ENCODE measurements around the gene BLTP3A.
"Not testable (repeated sequence)": the region's sequence is repeated elsewhere in the genome, so short reads cannot be mapped to it uniquely, and the experiment has no call there.

The BLTP3A gene, protein sequence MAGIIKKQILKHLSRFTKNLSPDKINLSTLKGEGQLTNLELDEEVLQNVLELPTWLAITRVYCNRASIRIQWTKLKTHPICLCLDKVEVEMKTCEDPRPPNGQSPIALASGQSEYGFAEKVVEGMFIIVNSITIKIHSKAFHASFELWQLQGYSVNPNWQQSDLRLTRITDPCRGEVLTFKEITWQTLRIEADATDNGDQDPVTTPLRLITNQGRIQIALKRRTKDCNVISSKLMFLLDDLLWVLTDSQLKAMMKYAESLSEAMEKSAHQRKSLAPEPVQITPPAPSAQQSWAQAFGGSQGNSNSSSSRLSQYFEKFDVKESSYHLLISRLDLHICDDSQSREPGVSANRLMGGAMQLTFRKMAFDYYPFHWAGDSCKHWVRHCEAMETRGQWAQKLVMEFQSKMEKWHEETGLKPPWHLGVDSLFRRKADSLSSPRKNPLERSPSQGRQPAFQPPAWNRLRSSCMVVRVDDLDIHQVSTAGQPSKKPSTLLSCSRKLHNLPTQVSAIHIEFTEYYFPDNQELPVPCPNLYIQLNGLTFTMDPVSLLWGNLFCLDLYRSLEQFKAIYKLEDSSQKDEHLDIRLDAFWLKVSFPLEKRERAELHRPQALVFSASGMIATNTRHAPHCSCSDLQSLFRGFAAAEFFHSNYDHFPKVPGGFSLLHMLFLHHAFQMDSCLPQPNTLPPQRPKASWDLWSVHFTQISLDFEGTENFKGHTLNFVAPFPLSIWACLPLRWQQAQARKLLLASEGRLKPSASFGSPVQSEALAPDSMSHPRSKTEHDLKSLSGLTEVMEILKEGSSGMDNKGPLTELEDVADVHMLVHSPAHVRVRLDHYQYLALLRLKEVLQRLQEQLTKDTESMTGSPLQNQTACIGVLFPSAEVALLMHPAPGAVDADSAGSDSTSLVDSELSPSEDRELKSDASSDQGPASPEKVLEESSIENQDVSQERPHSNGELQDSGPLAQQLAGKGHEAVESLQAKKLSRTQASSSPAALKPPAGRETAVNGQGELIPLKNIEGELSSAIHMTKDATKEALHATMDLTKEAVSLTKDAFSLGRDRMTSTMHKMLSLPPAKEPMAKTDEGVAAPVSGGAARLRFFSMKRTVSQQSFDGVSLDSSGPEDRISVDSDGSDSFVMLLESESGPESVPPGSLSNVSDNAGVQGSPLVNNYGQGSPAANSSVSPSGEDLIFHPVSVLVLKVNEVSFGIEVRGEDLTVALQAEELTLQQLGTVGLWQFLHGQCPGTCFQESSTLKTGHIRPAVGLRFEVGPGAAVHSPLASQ (N-terminal part only)

DNA sequence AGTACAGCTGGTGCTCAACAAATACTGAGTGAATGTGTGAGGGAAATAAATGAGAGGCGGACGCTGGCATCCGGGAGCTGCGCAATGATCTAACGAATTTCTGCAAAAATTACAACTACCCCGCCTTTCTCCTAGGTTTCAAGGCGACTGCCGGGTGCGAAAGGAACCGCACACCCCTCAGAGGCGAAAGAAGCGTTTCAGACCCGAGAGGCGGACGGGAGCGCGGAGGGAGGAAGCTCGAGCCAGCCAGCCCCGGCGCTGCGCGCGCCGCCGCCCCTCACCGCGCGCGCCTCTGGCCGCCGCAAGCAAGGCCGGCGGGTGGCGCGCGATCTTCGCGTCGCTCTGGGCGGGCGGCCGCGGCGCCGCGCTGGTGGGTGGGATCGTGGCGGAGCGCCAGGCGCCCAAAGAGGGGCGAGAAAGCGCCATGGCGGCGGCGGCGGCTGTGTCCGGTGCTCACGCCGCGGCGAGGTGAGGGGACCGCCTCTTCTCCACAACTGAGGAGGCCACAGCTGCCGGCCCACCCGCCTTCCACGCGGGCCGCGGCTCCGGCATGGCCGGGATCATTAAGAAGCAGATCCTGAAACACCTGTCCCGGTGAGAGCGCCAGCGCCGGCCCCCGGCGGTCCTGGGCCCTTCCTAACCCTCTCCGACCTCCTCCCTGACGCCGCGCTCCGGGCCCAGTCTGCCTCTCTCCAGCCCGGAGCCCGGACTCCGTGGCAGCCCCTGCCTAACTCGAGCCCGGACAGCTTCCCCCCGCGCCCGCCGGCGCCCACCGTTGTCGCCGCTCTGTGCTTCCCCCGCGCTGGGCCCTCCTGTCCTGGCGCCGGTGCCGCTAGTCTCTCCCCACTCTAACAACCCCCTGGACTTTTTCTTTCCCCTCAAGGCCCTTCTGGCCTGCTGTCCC lies at the start of gene BLTP3A:
Gene BLTP3A (plus strand): TSS at position 383 of the 904 bp plus-strand sequence. CDS start 168 bp downstream, at position 551.
- DNase-seq (ENCODE audit: insufficient read length, low spot score) (peak; percentile 77), FAIRE-seq (peak; percentile 33)

DNA sequence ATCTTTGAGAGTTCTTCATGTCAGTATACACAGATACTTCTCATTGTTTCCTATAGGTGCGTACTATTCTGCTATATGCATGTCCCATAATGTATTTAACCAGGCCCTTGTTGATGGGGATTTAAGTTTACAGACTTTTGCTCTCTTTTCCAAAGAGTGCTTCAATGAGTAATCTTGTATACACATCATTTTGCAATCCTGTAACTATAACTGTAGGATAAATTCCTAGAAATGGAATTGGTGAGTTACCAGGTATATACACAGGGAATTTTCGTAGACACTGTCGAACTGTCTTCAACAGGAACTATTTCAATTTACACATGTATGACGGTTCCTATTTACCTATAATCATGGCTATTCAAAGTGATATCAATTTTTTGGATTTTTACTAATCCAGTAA lies 49.8 kb upstream of the BLTP3A start:
- DNase-seq (ENCODE audit: insufficient read length, low spot score) (no peak), FAIRE-seq (no peak)

DNA sequence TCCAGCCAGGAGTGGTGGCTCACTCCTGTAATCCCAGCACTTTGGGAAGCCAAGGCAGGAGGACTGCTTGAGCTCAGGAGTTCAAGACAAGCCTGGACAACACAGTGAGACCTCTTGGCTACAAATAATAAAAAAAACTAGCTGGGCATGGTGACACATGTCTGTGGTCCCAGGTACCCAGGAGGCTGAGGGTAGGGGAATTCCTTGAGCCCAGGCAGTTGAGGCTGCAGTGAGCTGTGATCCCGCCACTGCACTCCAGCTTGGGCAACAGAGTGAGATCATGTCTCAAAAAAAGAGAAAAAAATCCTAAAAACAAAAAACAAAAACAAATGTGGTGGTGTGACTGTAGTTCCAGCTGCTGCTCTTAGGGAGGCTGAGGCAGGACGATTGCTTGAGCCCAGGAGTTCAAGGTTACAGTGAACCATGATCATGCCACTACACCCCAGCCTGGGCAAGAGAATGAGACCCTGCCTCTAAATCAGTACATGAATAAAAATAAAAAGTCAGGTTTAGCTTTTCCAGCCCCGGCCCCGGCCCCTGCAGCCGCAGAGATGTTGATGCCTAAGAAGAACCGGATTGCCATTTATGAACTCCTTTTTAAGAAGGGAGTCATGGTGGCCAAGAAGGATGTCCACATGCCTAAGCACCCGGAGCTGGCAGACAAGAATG lies 48.1 kb upstream of the BLTP3A start:
- FAIRE-seq (no peak), DNase-seq (ENCODE audit: insufficient read length, low spot score) (no peak)

DNA sequence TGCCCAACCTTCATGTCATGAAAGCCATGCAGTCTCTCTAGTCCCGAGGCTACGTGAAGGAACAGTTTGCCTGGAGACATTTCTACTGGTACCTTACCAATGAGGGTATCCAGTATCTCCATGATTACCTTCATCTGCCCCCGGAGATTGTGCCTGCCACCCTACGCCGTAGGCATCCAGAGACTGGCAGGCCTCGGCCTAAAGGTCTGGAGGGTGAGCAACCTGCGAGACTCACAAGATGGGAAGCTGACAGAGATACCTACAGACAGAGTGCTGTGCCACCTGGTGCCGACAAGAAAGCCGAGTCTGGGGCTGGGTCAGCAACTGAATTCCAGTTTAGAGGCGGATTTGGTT lies 47.6 kb upstream of the BLTP3A start:
- DNase-seq (ENCODE audit: insufficient read length, low spot score); FAIRE-seq: not testable (repeated sequence)

DNA sequence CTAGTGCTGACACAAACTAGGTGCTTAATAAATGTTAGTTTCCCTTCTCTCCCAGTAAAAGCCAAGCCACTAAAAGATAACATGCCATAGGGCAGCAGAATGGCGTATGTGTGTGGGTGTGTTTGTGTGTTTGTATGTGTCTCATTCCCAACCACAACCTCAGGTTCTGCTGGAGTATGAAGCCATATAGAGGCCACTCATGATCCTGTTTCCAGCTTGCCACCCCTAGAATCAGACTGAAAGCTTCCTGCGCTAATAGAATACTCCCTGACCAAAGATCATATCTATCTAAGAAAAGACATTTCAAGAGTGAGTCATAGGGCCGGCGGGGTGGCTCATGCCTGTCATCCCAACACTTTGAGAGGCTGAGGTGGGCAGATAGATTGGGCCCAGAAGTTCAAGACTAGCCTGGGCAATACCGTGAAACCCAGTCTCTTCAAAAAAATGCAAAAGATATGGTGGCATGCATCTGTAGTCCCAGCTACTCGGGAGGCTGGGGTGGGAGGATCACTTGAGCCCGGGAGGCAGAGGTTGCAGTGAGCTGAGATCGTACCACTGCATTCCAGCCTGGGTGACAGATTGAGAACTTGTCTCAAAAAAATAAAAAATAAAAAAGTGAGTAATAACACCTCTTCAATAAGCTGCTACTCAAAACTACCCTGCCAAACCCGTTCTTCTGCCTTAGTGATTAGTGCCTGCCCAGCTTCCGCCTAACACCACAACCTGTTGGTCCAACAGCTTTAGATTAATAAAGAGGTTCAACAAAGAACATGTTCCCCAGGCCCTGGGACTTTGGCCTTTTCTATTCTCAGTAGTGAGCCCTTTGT lies 46.4 kb upstream of the BLTP3A start:
- DNase-seq (ENCODE audit: insufficient read length, low spot score): peak; percentile 66
- no peak for FAIRE-seq

DNA sequence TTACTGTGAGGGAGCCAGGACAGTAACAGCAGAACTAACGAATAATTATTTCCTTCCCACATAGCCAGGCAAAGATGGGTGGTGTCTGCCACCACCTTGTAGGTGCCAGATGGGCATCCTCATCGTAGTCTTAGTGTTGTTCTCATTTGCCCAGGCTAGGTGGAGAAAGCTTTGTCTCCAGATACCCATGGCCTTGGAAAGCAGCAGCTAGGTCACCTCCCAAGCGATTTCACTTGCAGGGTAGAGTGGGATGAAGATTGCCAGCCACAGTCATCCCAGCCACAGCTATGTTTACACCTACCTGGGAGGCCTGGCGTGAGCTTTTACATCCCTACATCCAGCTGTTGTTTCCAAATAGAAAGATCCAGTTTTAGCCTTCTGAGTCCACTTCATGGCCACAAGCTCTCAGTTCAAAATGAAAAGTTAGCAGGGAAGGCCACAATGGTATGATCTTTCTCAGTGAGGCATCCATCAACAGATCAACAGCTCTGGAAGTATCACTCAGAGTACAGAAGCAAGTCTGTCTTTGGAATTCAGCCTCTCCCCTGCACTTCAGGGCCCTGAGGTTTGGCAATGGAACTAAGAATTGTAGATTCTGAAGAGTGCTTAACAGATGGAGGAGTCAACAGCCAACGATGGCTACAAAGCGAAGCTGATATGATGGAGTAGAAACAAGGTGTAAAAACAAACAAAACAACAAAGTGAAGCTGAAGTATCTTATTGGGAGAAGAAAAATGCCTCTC lies 45.6 kb upstream of the BLTP3A start:
- FAIRE-seq: no peak
- DNase-seq (ENCODE audit: insufficient read length, low spot score): no peak

DNA sequence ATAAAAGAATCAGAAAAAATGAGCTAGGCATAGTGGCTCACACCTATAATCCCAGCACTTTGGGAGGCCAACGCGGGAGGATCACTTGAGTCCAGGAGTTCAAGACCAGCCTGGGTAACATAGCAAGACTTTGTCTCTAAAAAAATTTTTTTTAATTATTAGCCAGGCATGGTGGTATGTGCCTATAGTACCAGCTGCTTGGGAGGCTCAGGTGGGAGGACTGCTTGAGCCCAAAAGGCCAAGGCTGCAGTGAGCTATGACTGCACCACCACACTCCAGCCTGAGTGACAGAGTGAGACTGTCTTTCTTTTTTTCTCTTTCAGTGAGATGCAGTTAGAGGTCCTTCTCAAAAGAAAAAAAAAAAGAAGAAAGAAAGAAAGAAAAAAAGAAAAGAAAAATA lies 43.1 kb upstream of the BLTP3A start:
- no peak for DNase-seq (ENCODE audit: insufficient read length, low spot score)
- FAIRE-seq: no peak

DNA sequence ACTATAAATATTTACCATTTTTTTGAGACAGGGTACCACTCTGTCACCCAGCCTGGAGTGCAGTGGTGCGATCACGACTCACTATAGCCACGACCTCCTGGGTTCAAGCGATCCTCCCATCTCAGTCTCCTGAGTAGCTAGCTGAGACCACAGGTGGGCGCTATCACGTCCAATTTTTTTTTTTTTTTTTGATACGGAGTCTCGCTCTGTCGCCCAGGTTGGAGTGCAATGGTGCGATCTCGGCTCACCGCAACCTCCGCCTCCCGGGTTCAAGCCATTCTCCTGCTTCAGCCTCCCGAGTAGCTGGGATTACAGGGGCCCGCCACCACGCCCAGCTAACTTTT lies 35.4 kb upstream of the BLTP3A start:
- not testable (repeated sequence) for DNase-seq (ENCODE audit: insufficient read length, low spot score)

DNA sequence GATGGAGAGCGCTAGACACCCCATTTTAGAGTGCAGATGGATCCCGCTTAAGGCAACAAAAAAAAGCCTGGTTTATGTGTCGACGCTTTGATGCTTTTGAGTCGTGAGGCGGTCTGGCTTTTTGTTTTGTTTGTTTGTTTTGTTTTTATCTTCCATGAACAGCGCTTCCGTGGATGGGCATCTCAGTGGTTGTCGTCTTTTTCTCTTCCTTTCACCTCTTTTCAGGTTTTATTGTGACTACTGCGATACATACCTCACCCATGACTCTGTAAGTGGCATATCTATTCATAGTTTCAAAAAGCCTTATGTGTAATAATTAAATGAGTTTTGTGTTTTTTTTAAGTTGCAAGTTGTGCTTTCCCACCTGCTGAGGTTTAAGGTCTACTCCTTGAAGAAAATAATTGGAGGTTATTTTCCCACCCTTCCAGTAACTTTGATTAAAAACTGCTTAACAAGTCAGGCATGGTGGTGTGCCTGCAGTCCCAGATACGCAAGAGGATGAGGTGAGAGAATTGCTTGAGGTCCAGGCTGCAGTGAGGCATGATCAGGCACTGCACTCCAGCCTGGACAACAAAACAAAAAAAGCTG lies 34.1 kb upstream of the BLTP3A start:
- no peak for FAIRE-seq
- DNase-seq (ENCODE audit: insufficient read length, low spot score): no peak

More for the DNA sequence above, 35.4 kb upstream of the BLTP3A start:
- FAIRE-seq: not testable (repeated sequence)

DNA sequence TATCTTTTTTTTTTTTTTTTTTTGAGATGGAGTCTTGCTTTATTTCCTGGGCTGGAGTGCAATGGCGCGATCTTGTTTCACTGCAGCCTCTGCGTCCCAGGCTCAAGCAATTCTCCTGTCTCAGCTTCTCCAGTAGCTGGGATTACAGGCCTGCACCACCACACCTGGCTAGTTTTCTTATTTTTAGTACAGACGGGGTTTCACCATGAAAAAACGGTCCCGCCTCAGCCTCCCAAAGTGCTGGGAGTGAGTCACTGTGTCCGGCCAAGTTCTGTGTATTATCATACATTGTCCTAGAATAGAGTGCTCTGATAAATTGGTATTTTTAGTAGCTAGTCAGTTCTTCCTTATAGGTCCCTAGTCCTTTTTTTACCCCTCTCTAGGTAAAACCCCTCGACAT lies 31.8 kb upstream of the BLTP3A start:
- FAIRE-seq (no peak), DNase-seq (ENCODE audit: insufficient read length, low spot score) (no peak)

DNA sequence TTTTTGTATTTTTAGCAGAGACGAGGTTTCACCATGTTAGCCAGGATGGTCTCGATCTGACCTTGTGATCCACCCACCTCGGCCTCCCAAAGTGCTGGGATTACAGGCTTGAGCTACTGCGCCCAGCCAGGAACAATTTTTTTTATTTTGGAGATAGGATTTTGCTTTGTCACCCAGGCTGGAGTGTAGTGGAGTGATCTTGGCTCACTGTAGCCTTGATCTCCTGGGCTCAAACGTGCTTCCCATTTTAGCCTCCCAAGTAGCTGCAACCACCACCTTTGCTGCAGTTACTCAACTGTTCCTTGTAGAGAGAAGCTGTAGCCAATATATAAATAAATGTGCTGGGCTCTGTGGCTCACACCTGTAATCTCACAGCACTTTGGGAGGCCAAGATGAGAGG lies 30.2 kb upstream of the BLTP3A start:
- FAIRE-seq; DNase-seq (ENCODE audit: insufficient read length, low spot score): not testable (repeated sequence)

DNA sequence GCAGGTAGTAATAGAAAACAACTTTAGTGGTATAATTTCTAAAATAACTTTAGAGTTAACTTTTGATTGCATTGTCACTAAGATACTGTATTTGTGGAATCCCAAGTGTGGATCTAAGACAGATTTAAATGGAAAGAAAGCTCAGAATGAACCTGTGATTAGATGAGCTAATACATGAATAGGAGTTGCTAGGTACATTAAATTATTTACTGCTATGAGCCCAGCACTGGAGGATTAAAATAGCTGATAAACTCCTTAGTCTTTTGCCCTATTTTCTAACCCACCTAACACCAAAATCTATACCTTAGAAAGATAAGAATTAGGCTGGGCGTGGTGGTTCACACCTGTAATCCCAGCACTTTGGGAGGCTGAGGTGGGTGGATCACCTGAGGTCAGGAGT lies 23.7 kb upstream of the BLTP3A start:
- DNase-seq (ENCODE audit: insufficient read length, low spot score) (no peak), FAIRE-seq (no peak)

DNA sequence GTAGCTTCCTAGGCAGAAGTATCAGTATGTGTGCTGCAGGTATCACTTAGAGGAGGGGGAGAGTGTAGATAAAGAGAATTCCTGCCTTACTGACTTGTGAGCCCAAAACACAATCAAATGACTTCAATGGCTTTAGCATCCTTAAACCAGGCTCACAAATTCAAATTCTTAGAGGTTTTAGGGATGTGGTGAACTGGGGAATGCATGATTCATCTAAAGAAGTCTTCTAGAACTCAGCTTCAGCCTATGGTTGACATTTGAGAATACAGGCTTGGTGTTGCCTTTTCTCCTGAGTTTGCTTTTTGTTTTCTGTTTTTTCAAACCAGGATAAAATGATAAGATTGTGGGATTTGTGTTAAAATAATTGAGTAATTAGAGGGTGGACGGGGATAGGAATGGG lies 20.2 kb upstream of the BLTP3A start:
- FAIRE-seq (no peak), DNase-seq (ENCODE audit: insufficient read length, low spot score) (no peak)

DNA sequence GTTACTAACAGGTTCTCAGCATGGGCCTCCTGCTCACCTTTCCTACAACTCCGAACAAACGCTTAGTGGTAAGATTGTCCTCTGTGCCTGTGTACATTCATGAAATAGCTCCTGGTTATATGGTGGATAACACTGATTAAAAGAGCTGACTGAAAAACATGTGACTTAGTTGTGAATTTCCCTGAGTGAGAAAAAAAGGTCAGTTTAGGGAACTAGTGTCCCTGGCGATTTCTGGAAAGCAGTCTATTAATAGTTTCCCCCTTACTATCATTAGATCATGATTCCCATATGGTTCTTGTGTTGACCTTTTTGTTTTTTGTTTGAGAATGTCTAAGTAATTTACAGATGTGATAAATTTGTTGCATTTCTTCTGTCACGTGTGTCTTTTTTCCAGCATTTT lies 18.9 kb upstream of the BLTP3A start:
- FAIRE-seq (no peak), DNase-seq (ENCODE audit: insufficient read length, low spot score) (no peak)

DNA sequence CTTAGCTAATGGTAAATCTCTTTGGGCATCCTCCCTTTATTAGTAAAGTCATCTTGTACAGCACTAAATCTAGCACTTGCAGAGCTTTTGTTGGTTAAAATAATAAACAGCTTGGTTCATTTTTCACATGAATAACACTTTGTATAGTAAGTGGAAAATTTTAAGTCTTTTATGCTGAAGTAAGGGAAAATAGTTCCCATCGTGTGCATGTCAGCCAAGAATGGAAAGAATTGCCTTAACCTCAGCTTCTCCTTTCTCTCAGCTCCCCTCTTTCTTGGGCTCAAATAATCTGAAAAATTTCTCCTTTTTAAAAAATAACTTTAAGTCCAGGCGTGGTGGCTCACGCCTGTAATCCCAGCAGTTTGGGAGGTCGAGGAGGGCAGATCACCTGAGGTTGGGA lies 18.0 kb upstream of the BLTP3A start:
- no peak for DNase-seq (ENCODE audit: insufficient read length, low spot score)
- no peak for FAIRE-seq

DNA sequence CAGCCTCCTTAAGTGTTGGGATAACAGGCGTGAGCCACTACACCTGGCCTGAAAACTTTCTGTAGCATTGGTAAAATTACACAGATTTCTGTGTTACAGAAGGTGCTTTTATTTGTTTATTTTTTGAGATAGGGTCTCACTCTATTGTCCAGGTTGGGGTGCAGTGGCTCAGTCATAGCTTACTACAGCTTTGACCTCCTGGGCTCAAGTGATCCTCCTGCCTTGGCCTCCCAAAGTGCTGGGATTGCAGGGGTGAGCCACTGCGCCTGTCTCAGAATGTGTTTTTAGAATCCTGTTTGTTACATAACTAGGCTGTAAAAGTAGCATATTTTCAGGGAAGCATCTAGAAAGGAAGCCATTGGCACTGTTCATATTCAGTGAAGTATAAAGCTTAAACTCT lies 16.9 kb upstream of the BLTP3A start:
- no peak for DNase-seq (ENCODE audit: insufficient read length, low spot score)
- FAIRE-seq: no peak

DNA sequence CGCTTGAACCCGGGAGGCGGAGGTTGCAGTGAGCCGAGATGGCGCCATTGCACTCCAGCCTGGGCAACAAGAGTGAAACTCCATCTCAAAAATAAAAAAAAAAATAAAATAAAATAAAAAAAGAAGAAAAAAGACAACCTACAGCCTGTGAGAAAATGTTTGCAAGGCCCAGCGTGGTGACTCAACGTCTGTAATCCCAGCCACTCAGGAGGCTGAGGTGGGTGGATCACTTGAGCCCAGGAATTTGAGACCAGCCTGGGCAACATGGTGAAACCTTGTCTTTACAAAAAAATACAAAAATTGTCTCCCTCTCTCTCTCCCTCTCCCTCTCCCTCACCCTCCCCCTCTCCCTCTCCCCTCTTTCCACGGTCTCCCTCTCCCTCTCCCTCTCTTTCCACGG lies 6.5 kb upstream of the BLTP3A start:
- FAIRE-seq; DNase-seq (ENCODE audit: insufficient read length, low spot score): not testable (repeated sequence)

DNA sequence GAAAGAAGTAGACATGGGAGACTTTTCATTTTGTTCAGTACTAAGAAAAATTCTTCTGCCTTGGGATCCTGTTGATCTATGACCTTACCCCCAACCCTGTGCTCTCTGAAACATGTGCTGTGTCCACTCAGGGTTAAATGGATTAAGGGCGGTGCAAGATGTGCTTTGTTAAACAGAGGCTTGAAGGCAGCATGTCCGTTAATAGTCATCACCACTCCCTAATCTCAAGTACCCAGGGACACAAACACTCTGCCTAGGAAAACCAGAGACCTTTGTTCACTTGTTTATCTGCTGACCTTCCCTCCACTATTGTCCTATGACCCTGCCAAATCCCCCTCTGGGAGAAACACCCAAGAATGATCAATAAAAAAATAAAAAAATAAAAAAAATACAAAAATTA lies 4.7 kb upstream of the BLTP3A start:
- not testable (repeated sequence) for FAIRE-seq; DNase-seq (ENCODE audit: insufficient read length, low spot score)
